ENCODE data around the gene TRIM2.

TRIM2 gene

DNA sequence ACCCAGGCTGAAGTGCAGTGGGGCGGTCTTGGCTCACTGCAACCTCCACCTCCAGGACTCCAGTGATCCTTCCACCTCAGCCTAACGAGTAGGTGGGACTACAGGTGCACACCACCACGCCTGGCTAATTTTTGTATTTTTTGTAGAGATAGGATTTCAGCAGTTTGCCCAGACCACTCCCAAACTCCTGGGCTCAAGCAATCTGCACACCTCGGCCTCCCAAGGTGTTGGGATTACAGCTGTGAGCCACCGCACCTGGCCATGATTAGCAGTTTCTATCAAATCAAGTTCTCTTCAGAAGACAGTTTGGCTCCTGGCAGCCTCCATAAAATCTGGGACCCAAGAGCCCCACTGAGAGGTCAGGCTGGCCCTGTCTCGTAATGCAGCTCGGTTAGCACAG is 26.4 kb upstream of the TRIM2 start:
- TF ChIP-seq CTCF (conservative IDR thresholded peaks at IDR 0.05): no peak
- H3K27ac ChIP-seq: no peak overlapping the region

- TF ChIP-seq CTCF (conservative IDR thresholded peaks at IDR 0.05): no peak
These were observed 25.1 kb upstream of the TRIM2 start for GRCh38 chr4:153179100-153179499.

DNA sequence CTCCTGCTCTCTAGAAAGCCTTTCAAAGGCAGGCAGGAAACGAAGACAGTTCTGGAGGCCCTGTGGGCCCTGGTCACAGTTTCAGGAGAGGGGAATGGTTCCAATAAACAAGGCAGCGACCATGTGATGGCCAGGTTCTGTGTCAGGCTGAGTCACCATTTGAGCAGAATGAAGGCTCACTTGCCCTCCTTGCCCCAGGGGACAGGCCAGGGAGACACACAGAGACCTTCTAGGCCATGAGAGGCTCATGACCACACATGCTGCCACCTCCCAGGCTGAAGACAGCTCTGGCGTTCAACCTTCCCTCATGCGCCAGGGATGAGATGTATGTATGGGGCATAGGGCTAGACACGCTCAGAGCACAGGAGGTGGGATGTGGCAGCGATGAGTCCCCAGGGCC is 22.9 kb upstream of the TRIM2 start:
- no peak overlapping the region for H3K27ac ChIP-seq
- no peak for TF ChIP-seq CTCF (conservative IDR thresholded peaks at IDR 0.05)

More at GRCh38 chr4:153179100-153179499, 25.1 kb upstream of the TRIM2 start:
- H3K27ac ChIP-seq: no peak overlapping the region

- TF ChIP-seq CTCF (conservative IDR thresholded peaks at IDR 0.05): no peak
- no peak overlapping the region for H3K27ac ChIP-seq
These were observed 22.5 kb upstream of the TRIM2 start for GRCh38 chr4:153181700-153182099.

DNA sequence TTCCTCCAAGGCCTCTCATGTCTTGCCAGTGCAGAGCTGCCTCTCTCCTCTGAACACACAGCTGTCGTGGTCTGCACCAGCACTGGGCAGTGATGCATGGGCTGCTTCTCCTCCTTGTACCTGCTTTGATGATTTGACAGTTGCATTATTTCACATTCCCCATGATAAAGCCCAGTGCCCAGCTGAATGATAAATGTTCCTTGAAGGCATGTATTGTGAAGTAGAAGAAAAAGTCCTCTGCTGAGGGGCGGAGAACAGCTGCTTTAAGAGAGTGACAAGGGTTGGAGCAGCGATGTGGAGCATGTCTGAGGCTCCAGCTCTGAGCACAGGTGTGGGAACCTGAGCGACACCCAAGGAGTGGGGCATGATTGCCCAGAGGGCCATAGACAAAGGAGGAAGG is 21.1 kb upstream of the TRIM2 start:
- H3K27ac ChIP-seq: no peak overlapping the region
- TF ChIP-seq CTCF (conservative IDR thresholded peaks at IDR 0.05): no peak

DNA sequence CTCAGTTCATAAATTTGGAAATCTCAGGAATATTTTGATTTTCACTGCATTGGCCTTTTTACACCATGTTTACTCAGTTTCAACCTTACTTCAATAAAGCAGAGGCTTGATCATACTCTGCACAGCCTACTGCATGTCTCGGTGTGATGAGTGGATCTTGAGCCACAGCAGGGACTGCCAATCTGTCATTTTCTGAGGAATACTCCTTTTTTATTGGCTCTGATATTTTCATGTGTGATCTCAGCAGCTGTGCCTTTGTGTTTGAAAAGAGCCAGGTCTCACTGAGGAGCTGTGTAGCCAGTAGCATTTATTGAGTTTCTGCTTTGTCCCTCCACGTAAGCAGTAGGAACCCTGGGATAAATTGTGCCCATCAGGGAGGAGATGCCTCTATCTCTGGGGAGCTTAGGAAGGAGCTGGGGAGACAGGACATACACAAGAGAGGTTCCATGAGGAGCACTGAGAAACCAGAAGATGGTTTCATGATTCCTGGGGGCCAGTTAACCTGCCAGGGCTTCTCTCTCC is 18.9 kb upstream of the TRIM2 start:
- no peak overlapping the region for H3K27ac ChIP-seq
- TF ChIP-seq CTCF (conservative IDR thresholded peaks at IDR 0.05): no peak

- no peak overlapping the region for H3K27ac ChIP-seq
- TF ChIP-seq CTCF (conservative IDR thresholded peaks at IDR 0.05): no peak
These were observed 18.1 kb upstream of the TRIM2 start for GRCh38 chr4:153186046-153186728.
